HFFc6 (cell line): Measurements from ENCODE around the gene HDAC9. TPM values are rescaled to one million over a fixed set of nuclear protein-coding genes. Genes with fewer than 3 reads are reported as not detected.

ENCODE experiments used
- DNase-seq: peaks from one replicate; pipeline ENCODE4 v3.0.0-alpha.2; 2018
- H3K27ac Mint-ChIP-seq: 2 replicates; pipeline ENCODE4 v1.8.0; 2020; ENCODE audit warnings: mild to moderate bottlenecking, mixed read lengths
- H3K27me3 Mint-ChIP-seq: 2 replicates; pipeline ENCODE4 v1.8.0; 2021; ENCODE audit warnings: mild to moderate bottlenecking, moderate library complexity, mixed read lengths; ENCODE audit not compliant: insufficient read depth
- H3K36me3 Mint-ChIP-seq: 2 replicates; pipeline ENCODE4 v1.8.0; 2021; ENCODE audit warnings: low read depth, mixed read lengths
- H3K4me1 Mint-ChIP-seq: 2 replicates; pipeline ENCODE4 v1.8.0; 2020; ENCODE audit warnings: low read depth, mixed read lengths
- H3K4me3 Mint-ChIP-seq: 2 replicates; pipeline ENCODE4 v1.8.0; 2020; ENCODE audit warnings: mild to moderate bottlenecking, moderate library complexity, mixed read lengths
- H3K9me3 Mint-ChIP-seq: 2 replicates; pipeline ENCODE4 v1.8.0; 2020; ENCODE audit warnings: mild to moderate bottlenecking, mixed read lengths
- CTCF ChIP-seq: fragments of 200-600 bp; sonication (generic); IDR thresholded peaks from 2 replicates; pipeline ENCODE4 v1.5.0; 2021; ENCODE audit warnings: antibody characterized with exemption, mild to moderate bottlenecking
- total RNA-seq, 6 experiments: library from RNA; stranded (reverse); fragmentation: NEBNext Ultra II Directional; extraction: Animal tissue kit (Norgen Biotek cat#: 25700); gene quantifications; 2 replicates in 1 of 6; 3 replicates in 5 of 6; pipeline ENCODE4 v1.2.3, GENCODE V29; 2021

HDAC9 gene
- total RNA-seq, 6 experiments from 2014 or later, result 11.5 to 29.2 (median 13.2) TPM

- no peak overlapping the region for H3K4me3 Mint-ChIP-seq
- H3K36me3 Mint-ChIP-seq, result peaks cover 8% of the 10 kb centered on the region; the same call in 1 of the 2 replicates
- H3K9me3 Mint-ChIP-seq, result no peaks in the 10 kb centered on the region
- no peak for TF ChIP-seq CTCF
- no peak for DNase-seq
- H3K4me1 Mint-ChIP-seq, result peaks cover 10% of the 10 kb centered on the region
- H3K27ac Mint-ChIP-seq, result no peak overlapping the region
- peaks cover 7% of the 10 kb centered on the region for H3K27me3 Mint-ChIP-seq
These were observed 292.5 kb downstream of the HDAC9 start for GRCh38 chr7:18788026-18788425.

- DNase-seq, result no peak
- TF ChIP-seq CTCF, result no peak
- H3K4me1 Mint-ChIP-seq, result peaks cover 16% of the 10 kb centered on the region
- H3K4me3 Mint-ChIP-seq, result no peak overlapping the region
- H3K36me3 Mint-ChIP-seq, result peaks cover 8% of the 10 kb centered on the region; the same call in 1 of the 2 replicates
- H3K9me3 Mint-ChIP-seq, result no peaks in the 10 kb centered on the region
- no peaks in the 10 kb centered on the region; the same call in 1 of the 2 replicates for H3K27me3 Mint-ChIP-seq
- H3K27ac Mint-ChIP-seq, result peak overlapping the region; percentile 5; the same call in 1 of the 2 replicates
These were observed 297.5 kb downstream of the HDAC9 start for GRCh38 chr7:18792871-18793595.

GRCh38 chr7:18796216-18796615 is 300.7 kb downstream of the HDAC9 start:
- no peak for TF ChIP-seq CTCF
- H3K27ac Mint-ChIP-seq, result no peak overlapping the region
- H3K4me3 Mint-ChIP-seq, result no peak overlapping the region
- no peaks in the 10 kb centered on the region for H3K27me3 Mint-ChIP-seq
- no peak for DNase-seq
- peaks cover 30% of the 10 kb centered on the region for H3K4me1 Mint-ChIP-seq
- H3K9me3 Mint-ChIP-seq, result no peaks in the 10 kb centered on the region
- no peaks in the 10 kb centered on the region for H3K36me3 Mint-ChIP-seq

- Mint-ChIP-seq H3K4me3 (peak overlapping the region; percentile 43), H3K9me3 (no peaks in the 10 kb centered on the region), H3K36me3 (no peaks in the 10 kb centered on the region), H3K27me3 (no peaks in the 10 kb centered on the region), H3K4me1 (peaks cover 23% of the 10 kb centered on the region), H3K27ac (peak overlapping the region; percentile 76)
- peak; percentile 33 for DNase-seq
- TF ChIP-seq CTCF, result no peak
These were observed 302.7 kb downstream of the HDAC9 start for GRCh38 chr7:18798088-18798906.

GRCh38 chr7:18799899-18800298 is 304.4 kb downstream of the HDAC9 start:
- H3K4me1 Mint-ChIP-seq, result peaks cover 21% of the 10 kb centered on the region
- H3K4me3 Mint-ChIP-seq, result no peak overlapping the region
- H3K27ac Mint-ChIP-seq, result no peak overlapping the region
- H3K36me3 Mint-ChIP-seq, result no peaks in the 10 kb centered on the region
- TF ChIP-seq CTCF, result no peak
- DNase-seq, result no peak
- no peaks in the 10 kb centered on the region for H3K27me3 Mint-ChIP-seq
- H3K9me3 Mint-ChIP-seq, result no peaks in the 10 kb centered on the region
